Testis (tissue), 3 donors: ENCODE measurements around the gene SPIC. TPM values are rescaled to one million over a fixed set of nuclear protein-coding genes. Genes with fewer than 3 reads are reported as not detected.

Experiments used
- DNase-seq: peaks from one replicate; pipeline ENCODE4 v3.0.0-alpha.2; 2019
- H3K27ac ChIP-seq, 2 donors: fragments of 200-600 bp; sonication (generic); one replicate each; pipeline ENCODE4 v1.5.1; 2019
- H3K27me3 ChIP-seq: fragments of 200-600 bp; sonication (generic); one replicate; pipeline ENCODE4 v1.5.1; 2019
- H3K36me3 ChIP-seq: fragments of 200-600 bp; sonication (generic); one replicate; pipeline ENCODE4 v1.5.1; 2017; ENCODE audit warnings: low read depth; ENCODE audit errors: missing control alignments
- H3K4me1 ChIP-seq: fragments of 200-600 bp; sonication (generic); one replicate; pipeline ENCODE4 v1.5.1; 2019
- H3K4me3 ChIP-seq, 2 donors: fragments of 200-600 bp; sonication (generic); one replicate each; pipeline ENCODE4 v1.5.1; 2017 to 2019
- H3K9me3 ChIP-seq: fragments of 200-600 bp; sonication (generic); one replicate; pipeline ENCODE4 v1.5.1; 2017
- POLR2A ChIP-seq: fragments of 450-650 bp; IDR thresholded peaks from one replicate; pipeline ENCODE4 v1.6.1; 2017; ENCODE audit warnings: antibody characterized with exemption, mild to moderate bottlenecking, moderate library complexity
- WGBS, 2 donors: methylation state at CpG; one replicate each; pipeline ENCODE4 v1.1.5; 2018; 5-methylcytosine and 5-hydroxymethylcytosine counted together
- intact Hi-C: fragments of 100-400 bp; cut with DNase I; formaldehyde crosslinking; loops from one replicate; pipeline ENCODE4 v1.15.1; 2023; ENCODE audit warnings: low total_unique reads
- polyA plus RNA-seq: library from polyadenylated mRNA; stranded (reverse); fragments of 350-450 nt; fragmentation: Illumina TruSeq; extraction: RNeasy Lipid Tissue Mini Kit (QIAGEN cat#74804); gene quantifications from one replicate; pipeline ENCODE4 v1.2.3, GENCODE V29; 2014; ENCODE audit warnings: low read depth, low replicate concordance; ENCODE audit not compliant: insufficient read depth
- total RNA-seq, 2 donors: library from RNA; depleted of rRNA; stranded (reverse); fragments of >200 nt; gene quantifications; one replicate each; pipeline ENCODE4 v1.2.3, GENCODE V29; 2016
- TF ChIP-seq, protein P1 (sequence below), 3 experiments: fragments of 450-650 bp in 2 of 3; fragments of 200-600 bp in 1 of 3; sonication (generic) in 1 of 3; IDR thresholded peaks; one replicate each; pipeline ENCODE4 v1.5.1; 2016 to 2019; ENCODE audit warnings: antibody characterized with exemption in 3 of 3, mild to moderate bottlenecking in 2 of 3, moderate library complexity in 1 of 3

Gene SPIC
- total and polyA plus RNA-seq, 3 donors from 2014 or later, result not detected

DNA sequence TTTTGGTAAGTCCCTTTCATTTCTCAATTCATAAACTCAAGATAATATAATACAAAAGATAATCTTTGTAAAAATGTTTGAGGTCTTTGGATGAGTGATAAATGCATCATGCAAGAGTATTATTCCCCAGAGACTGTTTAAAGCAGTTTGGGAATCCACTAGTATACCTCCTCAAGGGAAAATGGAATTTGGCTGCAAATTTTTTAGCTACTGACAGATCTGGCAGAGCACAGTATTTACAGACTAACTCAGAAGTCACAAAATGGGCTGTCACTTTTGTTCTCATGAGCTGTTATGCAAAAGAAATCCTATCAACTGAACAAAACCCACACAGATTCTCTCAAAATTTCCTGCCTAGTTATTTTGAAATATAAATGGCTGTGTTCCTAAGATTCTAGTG, 9.9 kb downstream of the SPIC start:
- no peaks in the 10 kb centered on the region for H3K9me3 ChIP-seq
- no peaks in the 10 kb centered on the region for H3K36me3 ChIP-seq
- H3K4me1 ChIP-seq, result no peaks in the 10 kb centered on the region
- H3K27me3 ChIP-seq, result no peaks in the 10 kb centered on the region
- no peak overlapping the region for H3K4me3 ChIP-seq
- DNase-seq, result no peak
- intact Hi-C loops, result no loop called here
- TF ChIP-seq POLR2A, result no peak
- TF ChIP-seq, protein P1, sequence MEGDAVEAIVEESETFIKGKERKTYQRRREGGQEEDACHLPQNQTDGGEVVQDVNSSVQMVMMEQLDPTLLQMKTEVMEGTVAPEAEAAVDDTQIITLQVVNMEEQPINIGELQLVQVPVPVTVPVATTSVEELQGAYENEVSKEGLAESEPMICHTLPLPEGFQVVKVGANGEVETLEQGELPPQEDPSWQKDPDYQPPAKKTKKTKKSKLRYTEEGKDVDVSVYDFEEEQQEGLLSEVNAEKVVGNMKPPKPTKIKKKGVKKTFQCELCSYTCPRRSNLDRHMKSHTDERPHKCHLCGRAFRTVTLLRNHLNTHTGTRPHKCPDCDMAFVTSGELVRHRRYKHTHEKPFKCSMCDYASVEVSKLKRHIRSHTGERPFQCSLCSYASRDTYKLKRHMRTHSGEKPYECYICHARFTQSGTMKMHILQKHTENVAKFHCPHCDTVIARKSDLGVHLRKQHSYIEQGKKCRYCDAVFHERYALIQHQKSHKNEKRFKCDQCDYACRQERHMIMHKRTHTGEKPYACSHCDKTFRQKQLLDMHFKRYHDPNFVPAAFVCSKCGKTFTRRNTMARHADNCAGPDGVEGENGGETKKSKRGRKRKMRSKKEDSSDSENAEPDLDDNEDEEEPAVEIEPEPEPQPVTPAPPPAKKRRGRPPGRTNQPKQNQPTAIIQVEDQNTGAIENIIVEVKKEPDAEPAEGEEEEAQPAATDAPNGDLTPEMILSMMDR (IDR thresholded peaks at IDR 0.05), result no peak
- no peak overlapping the region for H3K27ac ChIP-seq

DNA sequence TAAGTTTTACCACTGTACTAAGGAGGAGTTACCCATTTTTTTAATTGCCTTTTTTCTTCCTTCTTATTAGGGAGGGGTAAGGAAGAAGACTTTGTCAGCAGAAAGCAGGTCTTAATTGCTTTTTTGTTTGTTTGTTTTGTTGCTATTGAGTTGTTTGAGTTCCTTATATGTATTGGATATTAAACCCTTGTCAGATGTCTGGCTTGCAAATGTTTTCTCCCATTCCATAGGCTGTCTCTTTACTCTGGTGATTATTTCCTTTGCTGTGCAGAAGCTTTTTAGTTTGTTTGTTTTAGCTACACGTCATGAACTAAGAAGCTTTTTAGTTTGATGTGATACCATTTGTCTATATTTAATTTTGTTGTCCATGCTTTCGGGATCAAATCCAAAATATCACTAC, 13.3 kb downstream of the SPIC start:
- 67 to 74% methylated on average over 2 of the region's 2 CpGs for WGBS, 2 donors
- no peak for DNase-seq

DNA sequence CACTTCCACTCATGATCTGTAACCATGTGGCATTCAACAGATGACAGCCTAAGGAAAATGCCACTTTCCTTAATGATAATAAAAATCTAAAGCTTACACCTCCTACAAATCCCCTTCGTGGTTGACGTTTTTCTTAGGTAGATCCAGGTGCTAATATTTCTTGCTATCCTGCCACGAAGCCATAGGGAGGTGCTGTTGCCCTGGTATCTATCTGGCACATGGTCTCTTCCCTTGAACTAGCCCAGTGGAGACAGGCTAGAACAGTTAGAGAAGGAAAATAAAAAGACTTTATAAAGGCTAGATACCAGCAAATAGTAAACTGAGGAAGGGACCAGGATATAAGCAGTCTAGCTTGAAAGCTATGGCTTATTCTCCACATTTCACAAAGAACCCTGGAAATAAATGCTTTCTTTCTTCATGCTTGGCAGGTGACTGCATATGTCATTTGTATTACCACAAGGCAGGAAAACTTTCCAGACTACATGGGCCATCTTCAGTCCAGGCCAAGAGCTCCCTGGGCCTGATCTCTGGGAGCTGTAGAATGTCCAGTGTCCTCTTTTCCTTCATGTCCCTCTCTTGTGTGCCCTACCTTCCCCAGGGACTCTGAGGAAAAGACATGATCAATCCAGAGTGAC, 15.3 kb downstream of the SPIC start:
- no peaks in the 10 kb centered on the region for H3K4me1 ChIP-seq
- WGBS, 2 donors, result 17 to 36% methylated on average over 3 of the region's 3 CpGs
- H3K9me3 ChIP-seq, result no peaks in the 10 kb centered on the region
- DNase-seq, result peak; percentile 38
- H3K4me3 ChIP-seq, result no peak overlapping the region
- no peak for TF ChIP-seq POLR2A
- TF ChIP-seq, protein P1 (IDR thresholded peaks at IDR 0.05), result peak in 1 of 3 experiments; percentile 12
- H3K27ac ChIP-seq, result no peak overlapping the region
- intact Hi-C loops, result no loop called here
- no peaks in the 10 kb centered on the region for H3K27me3 ChIP-seq
- no peaks in the 10 kb centered on the region for H3K36me3 ChIP-seq

More for the DNA sequence above, 13.3 kb downstream of the SPIC start:
- Histone ChIP-seq H3K4me1 (no peaks in the 10 kb centered on the region), H3K36me3 (no peaks in the 10 kb centered on the region), H3K27me3 (no peaks in the 10 kb centered on the region), H3K4me3 (no peak overlapping the region), H3K27ac (no peak overlapping the region), H3K9me3 (no peaks in the 10 kb centered on the region)
- no peak for TF ChIP-seq POLR2A
- TF ChIP-seq, protein P1 (IDR thresholded peaks at IDR 0.05), result no peak
- intact Hi-C loops, result no loop called here

DNA sequence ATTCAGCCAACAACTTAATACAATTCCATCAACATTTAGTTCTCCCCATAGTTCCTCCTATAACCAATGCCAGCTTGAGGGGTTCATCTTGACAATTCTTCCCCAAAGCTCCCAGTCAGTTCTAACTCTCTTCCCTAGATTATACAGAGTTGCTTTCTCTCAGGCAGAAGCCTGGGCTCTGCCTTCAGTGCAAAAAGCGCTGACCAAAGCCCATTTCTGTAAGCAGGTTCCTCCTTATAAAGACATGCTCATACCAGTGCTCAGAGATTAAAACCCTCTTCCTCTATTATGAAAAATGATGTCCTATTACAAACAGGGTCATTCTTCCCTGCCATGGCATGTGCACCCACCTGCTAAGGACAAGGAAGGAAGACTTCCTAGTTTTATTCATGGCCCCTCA, 16.2 kb downstream of the SPIC start:
- Histone ChIP-seq H3K27ac (no peak overlapping the region), H3K27me3 (no peaks in the 10 kb centered on the region), H3K9me3 (no peaks in the 10 kb centered on the region), H3K4me1 (no peaks in the 10 kb centered on the region), H3K4me3 (no peak overlapping the region), H3K36me3 (no peaks in the 10 kb centered on the region)
- no peak for DNase-seq
- TF ChIP-seq POLR2A, result no peak
- TF ChIP-seq, protein P1 (IDR thresholded peaks at IDR 0.05), result no peak
- WGBS, 2 donors, result 89 to 96% methylated on average over 1 of the region's 1 CpG
- intact Hi-C loops, result no loop called here

DNA sequence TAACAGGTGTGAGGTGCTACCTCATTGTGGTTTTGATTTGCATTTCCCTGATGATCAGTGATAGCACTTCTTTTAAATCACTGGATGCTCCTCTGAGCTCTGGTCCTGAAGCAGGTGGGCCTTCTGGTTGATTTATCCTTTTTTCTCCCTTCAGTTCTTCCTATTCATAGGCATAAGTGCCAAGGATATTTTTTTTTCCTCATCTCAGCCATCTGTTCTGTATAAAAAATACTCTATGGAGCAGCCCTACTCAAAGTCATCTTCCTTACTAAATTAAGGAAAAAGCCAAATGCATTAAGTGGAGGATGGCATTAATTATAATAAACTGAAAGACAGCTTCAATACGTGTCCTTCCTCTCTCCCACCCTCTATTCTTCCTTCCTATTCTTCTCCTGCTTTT, 18.4 kb downstream of the SPIC start:
- Histone ChIP-seq H3K36me3 (no peaks in the 10 kb centered on the region), H3K9me3 (no peaks in the 10 kb centered on the region), H3K27ac (no peak overlapping the region), H3K4me3 (no peak overlapping the region), H3K27me3 (no peaks in the 10 kb centered on the region), H3K4me1 (no peaks in the 10 kb centered on the region)
- 71 to 79% methylated on average over 1 of the region's 1 CpG for WGBS, 2 donors
- intact Hi-C loops, result no loop called here
- no peak for TF ChIP-seq POLR2A
- TF ChIP-seq, protein P1 (IDR thresholded peaks at IDR 0.05), result no peak
- no peak for DNase-seq
